Colonic mucosa (tissue), 4 donors: ENCODE measurements around the gene KCNIP1. TPM values are rescaled to one million over a fixed set of nuclear protein-coding genes. Genes with fewer than 3 reads are reported as not detected.

Experiments used
- DNase-seq: peaks from one replicate; pipeline ENCODE4 v3.0.0-alpha.2; 2020
- H3K27ac ChIP-seq: fragments of 200-600 bp; one replicate; pipeline ENCODE4 v1.8.0; 2021
- H3K27me3 ChIP-seq: fragments of 200-600 bp; one replicate; pipeline ENCODE4 v1.8.0; 2021
- H3K36me3 ChIP-seq: fragments of 200-600 bp; one replicate; pipeline ENCODE4 v1.8.0; 2021
- H3K4me1 ChIP-seq: fragments of 200-600 bp; one replicate; pipeline ENCODE4 v1.8.0; 2021; ENCODE audit warnings: mild to moderate bottlenecking
- H3K4me3 ChIP-seq: fragments of 200-600 bp; one replicate; pipeline ENCODE4 v1.8.0; 2021
- H3K9ac ChIP-seq, 2 donors: one replicate each; pipeline ENCODE4 v1.7.0; 2013; ENCODE audit warnings: control low read depth in 2 of 2, low read depth in 2 of 2, low read length in 2 of 2
- H3K9me3 ChIP-seq: fragments of 200-600 bp; one replicate; pipeline ENCODE4 v1.8.0; 2021
- intact Hi-C: fragments of 100-400 bp; cut with DNase I; formaldehyde crosslinking; loops from one replicate; pipeline ENCODE4 v1.14.1; 2022
- total RNA-seq, 2 donors: library from RNA; stranded (reverse); fragmentation: NEBNext Ultra II Directional in 1 of 2; extraction: Animal tissue kit (Norgen Biotek cat#: 25700) in 1 of 2; gene quantifications; one replicate each; pipeline ENCODE4 v1.2.1, GENCODE V29; 2021
- TF ChIP-seq, protein P1 (sequence below): fragments of 200-600 bp; IDR thresholded peaks from one replicate; pipeline ENCODE4 v1.8.0; 2022; ENCODE audit warnings: antibody characterized with exemption, mild to moderate bottlenecking
- donor health status: healthy.
- donor health status: DM: no; HTN: no; CAD: no.
- donor health status: DM: no; HTN: no; CAD: no.

KCNIP1 gene
- total RNA-seq, 2 donors from 2014 or later: 0.24 to 0.25 TPM

DNA sequence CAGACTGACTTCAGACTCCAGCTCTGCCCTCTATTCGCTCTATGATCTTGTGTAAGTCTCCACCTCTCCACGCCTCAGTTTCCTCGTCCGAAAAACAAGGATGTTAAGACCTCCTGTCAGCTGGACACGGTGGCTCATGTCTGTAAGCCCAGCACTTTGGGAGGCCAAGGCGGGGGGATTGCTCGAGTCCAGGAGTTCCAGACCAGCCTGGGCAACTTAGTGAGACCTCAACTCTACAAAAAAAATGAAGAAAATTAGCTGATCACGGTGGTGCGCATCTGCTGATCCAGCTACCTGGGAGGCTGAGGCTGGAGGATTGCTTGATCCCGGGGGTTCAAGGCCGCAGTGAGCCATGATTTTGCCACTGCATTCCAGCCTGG, 243.1 kb downstream of the KCNIP1 start:
- H3K9me3 ChIP-seq: no peaks in the 10 kb centered on the region
- TF ChIP-seq, protein P1, sequence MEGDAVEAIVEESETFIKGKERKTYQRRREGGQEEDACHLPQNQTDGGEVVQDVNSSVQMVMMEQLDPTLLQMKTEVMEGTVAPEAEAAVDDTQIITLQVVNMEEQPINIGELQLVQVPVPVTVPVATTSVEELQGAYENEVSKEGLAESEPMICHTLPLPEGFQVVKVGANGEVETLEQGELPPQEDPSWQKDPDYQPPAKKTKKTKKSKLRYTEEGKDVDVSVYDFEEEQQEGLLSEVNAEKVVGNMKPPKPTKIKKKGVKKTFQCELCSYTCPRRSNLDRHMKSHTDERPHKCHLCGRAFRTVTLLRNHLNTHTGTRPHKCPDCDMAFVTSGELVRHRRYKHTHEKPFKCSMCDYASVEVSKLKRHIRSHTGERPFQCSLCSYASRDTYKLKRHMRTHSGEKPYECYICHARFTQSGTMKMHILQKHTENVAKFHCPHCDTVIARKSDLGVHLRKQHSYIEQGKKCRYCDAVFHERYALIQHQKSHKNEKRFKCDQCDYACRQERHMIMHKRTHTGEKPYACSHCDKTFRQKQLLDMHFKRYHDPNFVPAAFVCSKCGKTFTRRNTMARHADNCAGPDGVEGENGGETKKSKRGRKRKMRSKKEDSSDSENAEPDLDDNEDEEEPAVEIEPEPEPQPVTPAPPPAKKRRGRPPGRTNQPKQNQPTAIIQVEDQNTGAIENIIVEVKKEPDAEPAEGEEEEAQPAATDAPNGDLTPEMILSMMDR: no peak
- H3K27me3 ChIP-seq: peaks cover 4% of the 10 kb centered on the region
- DNase-seq: no peak
- no peak overlapping the region for H3K4me3 ChIP-seq
- H3K27ac ChIP-seq: no peak overlapping the region
- H3K36me3 ChIP-seq: no peaks in the 10 kb centered on the region
- peaks cover 3% of the 10 kb centered on the region for H3K4me1 ChIP-seq
- intact Hi-C loops: loop anchor here (5.0 kb wide), 1 partner anchor 590 kb away; no protein-coding TSS in a partner anchor
- H3K9ac ChIP-seq: no peak overlapping the region

DNA sequence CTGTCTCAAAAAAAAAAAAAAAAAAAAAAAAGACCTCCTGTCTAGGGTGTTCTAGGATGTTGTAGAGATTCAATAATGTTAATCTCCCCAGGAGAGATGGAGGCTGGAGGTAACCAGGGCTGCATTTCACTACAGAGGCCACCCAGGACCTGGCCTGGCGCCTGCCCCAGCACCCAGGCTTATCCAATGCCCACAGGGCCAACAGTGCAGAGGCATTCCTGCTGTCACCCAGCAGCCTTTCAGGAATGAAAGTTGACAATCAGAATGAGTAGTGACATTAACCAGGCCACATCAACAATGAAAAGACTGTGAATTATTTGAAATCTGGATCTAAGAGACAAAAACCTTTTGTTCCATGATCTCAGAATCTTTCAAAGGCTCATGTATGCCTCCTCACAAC, 243.5 kb downstream of the KCNIP1 start:
- Histone ChIP-seq H3K4me1 (peaks cover 6% of the 10 kb centered on the region), H3K36me3 (no peaks in the 10 kb centered on the region), H3K4me3 (no peak overlapping the region), H3K9me3 (no peaks in the 10 kb centered on the region), H3K27me3 (peaks cover 4% of the 10 kb centered on the region), H3K9ac (no peak overlapping the region), H3K27ac (no peak overlapping the region)
- TF ChIP-seq, protein P1: no peak
- DNase-seq: no peak
- intact Hi-C loops: loop anchor here (5.0 kb wide), 1 partner anchor 590 kb away; no protein-coding TSS in a partner anchor

DNA sequence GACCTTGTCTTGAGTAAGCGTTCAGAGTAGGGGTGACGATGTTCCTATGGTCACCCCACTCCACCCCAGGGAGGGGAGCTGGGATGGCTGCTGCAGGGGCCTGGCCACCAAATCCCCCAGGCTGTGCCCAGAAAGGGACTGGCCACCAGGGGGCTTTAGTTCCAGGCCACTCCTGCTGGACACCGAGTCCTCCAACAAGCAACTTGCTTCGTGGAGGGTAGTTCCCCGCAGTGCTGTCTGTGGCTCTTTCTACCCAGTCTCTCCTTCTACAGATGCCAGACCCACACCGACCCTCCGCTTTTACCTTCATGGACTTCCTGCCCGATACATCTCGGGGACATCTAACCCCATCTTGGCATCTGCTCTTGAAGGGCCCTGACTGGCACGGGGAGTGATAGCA, 244.0 kb downstream of the KCNIP1 start:
- Histone ChIP-seq H3K27ac (no peak overlapping the region), H3K9me3 (no peaks in the 10 kb centered on the region), H3K9ac (no peak overlapping the region), H3K4me1 (peaks cover 6% of the 10 kb centered on the region), H3K4me3 (no peak overlapping the region), H3K27me3 (peaks cover 4% of the 10 kb centered on the region), H3K36me3 (no peaks in the 10 kb centered on the region)
- intact Hi-C loops: loop anchor here (5.0 kb wide), 1 partner anchor 589 kb away; no protein-coding TSS in a partner anchor
- TF ChIP-seq, protein P1: no peak
- DNase-seq: no peak

DNA sequence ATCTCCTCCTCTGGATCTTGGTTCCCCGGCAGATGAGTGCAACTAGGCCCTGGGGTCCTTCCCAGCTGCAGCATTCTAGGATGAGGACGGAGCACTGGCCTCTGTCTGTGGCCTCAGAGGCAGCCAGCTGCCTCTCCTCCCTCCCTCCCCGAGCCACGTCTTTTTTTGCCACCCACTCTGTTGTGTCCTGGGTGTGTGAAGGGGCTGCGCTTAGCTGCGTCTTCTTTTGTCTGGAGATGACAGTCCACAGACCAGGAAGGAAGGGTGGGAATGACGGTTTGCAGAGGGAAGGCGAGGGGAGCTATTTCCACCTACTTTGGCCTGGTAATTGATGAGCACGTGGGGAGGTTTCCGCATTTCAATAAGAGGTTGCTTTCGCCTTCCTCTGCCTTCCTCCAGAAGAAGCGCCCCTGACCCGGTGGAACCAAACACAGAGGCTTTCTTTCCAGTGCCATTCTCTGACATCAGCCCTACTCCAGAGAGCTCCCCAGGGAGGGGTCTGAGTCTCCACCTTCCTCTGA, 245.2 kb downstream of the KCNIP1 start:
- intact Hi-C loops: loop anchor here (5.0 kb wide), 1 partner anchor 588 kb away; no protein-coding TSS in a partner anchor
- Histone ChIP-seq H3K27me3 (peaks cover 4% of the 10 kb centered on the region), H3K36me3 (no peaks in the 10 kb centered on the region), H3K9ac (no peak overlapping the region), H3K9me3 (no peaks in the 10 kb centered on the region), H3K27ac (no peak overlapping the region), H3K4me1 (peaks cover 6% of the 10 kb centered on the region), H3K4me3 (no peak overlapping the region)
- TF ChIP-seq, protein P1: no peak
- no peak for DNase-seq

DNA sequence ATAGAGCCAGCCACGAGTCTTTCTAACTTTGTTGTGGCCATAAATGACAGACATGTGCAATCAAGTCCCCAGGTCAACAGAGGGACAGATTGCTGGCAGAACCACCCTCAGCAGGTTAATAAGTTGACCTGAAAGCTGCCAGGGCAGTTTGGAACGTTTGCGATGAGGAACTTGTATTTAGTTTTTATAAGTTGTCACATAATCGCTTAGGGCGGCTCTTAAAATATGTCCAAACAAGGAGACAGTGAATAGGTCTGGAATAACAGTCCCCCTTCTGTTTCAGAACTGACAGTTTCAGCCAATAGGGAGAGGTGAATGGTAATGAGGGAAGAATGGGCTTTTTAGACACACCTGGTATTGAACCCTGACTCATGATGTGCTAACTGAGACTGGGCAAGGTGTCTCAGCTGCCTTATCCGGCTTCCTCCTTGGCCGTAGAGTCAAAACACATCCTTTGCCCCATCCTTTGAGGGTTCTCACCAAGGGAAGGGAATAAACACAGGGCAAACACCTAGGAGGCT, 246.2 kb downstream of the KCNIP1 start:
- peaks cover 6% of the 10 kb centered on the region for H3K4me1 ChIP-seq
- H3K4me3 ChIP-seq: no peak overlapping the region
- peak; percentile 46 for DNase-seq
- peaks cover 4% of the 10 kb centered on the region for H3K27me3 ChIP-seq
- H3K27ac ChIP-seq: peak overlapping the region; percentile 13
- TF ChIP-seq, protein P1: no peak
- intact Hi-C loops: loop anchor here (5.0 kb wide), 1 partner anchor 587 kb away; no protein-coding TSS in a partner anchor
- no peaks in the 10 kb centered on the region for H3K36me3 ChIP-seq
- no peak overlapping the region for H3K9ac ChIP-seq
- H3K9me3 ChIP-seq: no peaks in the 10 kb centered on the region
